ENCODE measurements around the gene ITPR3.

DNA sequence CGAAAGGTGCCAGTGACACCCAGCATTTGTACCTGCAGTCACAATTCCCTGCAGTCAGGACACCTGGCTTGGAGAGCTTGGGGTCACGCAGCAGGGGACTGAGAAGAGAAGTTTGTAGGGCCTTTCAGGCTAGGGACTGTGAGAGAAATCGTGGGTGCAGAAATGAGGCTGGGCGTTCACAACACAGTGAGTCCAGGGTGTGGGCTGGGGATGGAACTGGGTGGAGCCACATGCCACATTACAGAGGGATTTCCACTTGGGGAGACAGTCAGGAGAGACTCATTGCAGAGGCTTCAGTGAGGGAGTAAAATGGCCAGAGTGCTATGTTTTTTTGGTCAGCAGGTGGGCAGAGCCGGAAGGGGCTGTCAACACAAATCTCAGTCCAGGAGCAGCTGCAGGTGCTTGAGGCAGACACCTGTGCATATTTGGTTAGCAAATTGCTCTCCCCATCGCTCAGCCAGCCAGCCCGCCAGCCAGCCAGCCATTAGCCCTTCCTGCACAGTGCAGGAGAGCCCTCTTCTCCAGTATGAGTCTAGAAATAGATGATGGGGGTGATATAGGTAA is 7.4 kb downstream of the ITPR3 start:
- no peak for TF ChIP-seq FOXM1 (IDR thresholded peaks at IDR 0.05; ENCODE audit: borderline replicate concordance)
- no peak for TF ChIP-seq L3MBTL2 (conservative IDR thresholded peaks at IDR 0.05)
- TF ChIP-seq HDGF (IDR thresholded peaks at IDR 0.05; ENCODE audit: borderline replicate concordance), result no peak
- no peak for TF ChIP-seq BHLHE40 (IDR thresholded peaks at IDR 0.05; ENCODE audit: borderline replicate concordance)
- TF ChIP-seq FOXA1 (IDR thresholded peaks at IDR 0.05), result no peak
- TF ChIP-seq, protein P1, sequence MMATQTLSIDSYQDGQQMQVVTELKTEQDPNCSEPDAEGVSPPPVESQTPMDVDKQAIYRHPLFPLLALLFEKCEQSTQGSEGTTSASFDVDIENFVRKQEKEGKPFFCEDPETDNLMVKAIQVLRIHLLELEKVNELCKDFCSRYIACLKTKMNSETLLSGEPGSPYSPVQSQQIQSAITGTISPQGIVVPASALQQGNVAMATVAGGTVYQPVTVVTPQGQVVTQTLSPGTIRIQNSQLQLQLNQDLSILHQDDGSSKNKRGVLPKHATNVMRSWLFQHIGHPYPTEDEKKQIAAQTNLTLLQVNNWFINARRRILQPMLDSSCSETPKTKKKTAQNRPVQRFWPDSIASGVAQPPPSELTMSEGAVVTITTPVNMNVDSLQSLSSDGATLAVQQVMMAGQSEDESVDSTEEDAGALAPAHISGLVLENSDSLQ (IDR thresholded peaks at IDR 0.05), result no peak
- no peak for TF ChIP-seq SP1 (IDR thresholded peaks at IDR 0.05)
- no peak for TF ChIP-seq ARNT (IDR thresholded peaks at IDR 0.05)
- no peak for TF ChIP-seq TARDBP (IDR thresholded peaks at IDR 0.05)
- TF ChIP-seq CTBP1 (IDR thresholded peaks at IDR 0.05; ENCODE audit: borderline replicate concordance), result no peak
- no peak for TF ChIP-seq ZNF384 (IDR thresholded peaks at IDR 0.05)
- TF ChIP-seq SUZ12 (IDR thresholded peaks at IDR 0.05), result no peak
- no peak for TF ChIP-seq LEF1 (IDR thresholded peaks at IDR 0.05; ENCODE audit: borderline replicate concordance)

All from HEK293T (cell line).